Omental fat pad (tissue), 4 donors: ENCODE results near the gene NAMPT. TPM values are rescaled to one million over a fixed set of nuclear protein-coding genes. Genes with fewer than 3 reads are reported as not detected.
"Not testable (repeated sequence)": the region's sequence is repeated elsewhere in the genome, so short reads cannot be mapped to it uniquely, and the experiment has no call there.

Experiments
- ATAC-seq: fragments of 150-250 bp; one replicate; pipeline ENCODE4 v1.9.1; 2016; ENCODE audit warnings: mild to moderate bottlenecking, moderate library complexity; ENCODE audit not compliant: low FRiP score
- DNase-seq: peaks from one replicate; pipeline ENCODE4 v3.0.0-alpha.2; 2019; ENCODE audit warnings: low spot score
- CTCF ChIP-seq, 3 donors: fragments of 450-650 bp; IDR thresholded peaks; one replicate each; pipeline ENCODE4 v1.5.1; 2016 to 2017; ENCODE audit warnings: antibody characterized with exemption in 3 of 3, mild to moderate bottlenecking in 3 of 3, moderate library complexity in 2 of 3
- total RNA-seq, 4 donors: library from RNA; depleted of rRNA; stranded (reverse); fragments of >200 nt; gene quantifications; one replicate each; pipeline ENCODE4 v1.1.0, GENCODE V29; 2016

Gene NAMPT
- total RNA-seq, 4 donors from 2014 or later: 636 to 2,401 (median 1,222) TPM

GRCh38 chr7:106218546-106218945 is 66.2 kb downstream of the NAMPT start:
- ATAC-seq (no peak), DNase-seq (no peak)
- no peak for TF ChIP-seq CTCF (IDR thresholded peaks at IDR 0.05)

- peak; percentile 31 for DNase-seq
- no peak for TF ChIP-seq CTCF (IDR thresholded peaks at IDR 0.05)
- ATAC-seq: peak; percentile 90
These were observed 67.8 kb downstream of the NAMPT start for GRCh38 chr7:106216923-106217542.

- DNase-seq: no peak
- peak; percentile 93 for ATAC-seq
- TF ChIP-seq CTCF (IDR thresholded peaks at IDR 0.05): no peak
These were observed 68.3 kb downstream of the NAMPT start for GRCh38 chr7:106216517-106216922.

- TF ChIP-seq CTCF (IDR thresholded peaks at IDR 0.05): no peak
- DNase-seq (no peak), ATAC-seq (no peak)
These were observed 68.8 kb downstream of the NAMPT start for GRCh38 chr7:106215868-106216516.

DNA sequence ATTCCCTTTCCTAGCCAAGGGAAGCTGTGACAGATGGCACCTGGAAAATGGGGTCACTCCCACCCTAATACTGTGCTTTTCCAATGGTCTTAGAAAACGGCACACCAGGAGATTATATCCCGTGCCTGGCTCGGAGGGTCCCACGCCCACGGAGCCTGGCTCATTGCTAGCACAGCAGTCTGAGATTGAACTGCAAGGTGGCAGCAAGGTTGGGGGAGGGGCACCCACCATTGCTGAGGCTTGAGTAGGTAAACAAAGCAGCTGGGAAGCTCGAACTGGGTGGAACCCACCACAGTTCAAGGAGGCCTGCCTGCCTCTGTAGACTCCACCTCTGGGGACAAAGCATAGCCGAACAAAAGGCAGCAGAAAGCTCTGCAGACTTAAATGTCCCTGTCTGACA is 75.8 kb downstream of the NAMPT start:
- not testable (repeated sequence) for DNase-seq, ATAC-seq

GRCh38 chr7:106206826-106207541 is 77.8 kb downstream of the NAMPT start:
- no peak for TF ChIP-seq CTCF (IDR thresholded peaks at IDR 0.05)
- DNase-seq (no peak), ATAC-seq (no peak)

DNA sequence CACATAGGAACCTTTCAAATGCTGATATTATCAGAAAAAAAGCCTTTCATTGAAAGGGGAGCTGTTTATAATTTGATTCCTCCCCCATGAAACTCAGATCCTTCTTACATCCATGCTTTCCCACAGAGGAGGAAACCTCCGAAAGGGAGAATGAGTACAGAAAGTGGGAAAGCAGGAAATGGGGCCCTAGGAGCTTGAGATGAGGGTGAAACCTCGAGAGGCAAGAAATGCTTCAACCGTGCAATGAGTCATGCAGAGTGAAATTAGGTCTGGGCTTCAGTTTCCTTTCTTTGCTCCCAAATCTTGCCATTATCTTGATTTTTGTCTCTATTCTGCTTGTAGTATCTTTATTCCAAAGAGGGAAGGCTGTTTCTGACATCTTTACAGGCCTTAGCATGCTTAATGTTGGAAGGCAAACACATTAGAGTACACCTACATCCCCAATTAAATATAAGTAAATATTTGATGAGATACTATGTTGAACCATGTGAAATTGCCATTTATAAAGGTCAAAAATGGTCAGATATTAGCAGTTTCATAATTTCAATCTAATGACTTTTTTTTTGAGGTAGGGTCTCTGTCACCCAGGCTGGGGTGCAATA is 79.1 kb downstream of the NAMPT start:
- DNase-seq: no peak
- ATAC-seq: no peak
- no peak for TF ChIP-seq CTCF (IDR thresholded peaks at IDR 0.05)
